HCT116 (cell line): Measurements from ENCODE around the gene CSF2RB.

ENCODE experiments used
- CBX3 ChIP-seq: IDR thresholded peaks from 2 replicates; pipeline ENCODE4 v1.6.1; 2012; ENCODE audit warnings: low read depth
- CTCF ChIP-seq, 3 experiments: fragments of 200-600 bp in 1 of 3; sonication (generic) in 1 of 3; IDR thresholded peaks in 2 of 3; conservative IDR thresholded peaks in 1 of 3; 2 replicates each; pipeline ENCODE4 v1.5.1; 2012 to 2017; ENCODE audit warnings: low read depth in 2 of 3, low read length in 2 of 3, antibody characterized with exemption in 1 of 3, borderline replicate concordance in 1 of 3, control low read depth in 1 of 3, mild to moderate bottlenecking in 1 of 3, mixed read lengths in 1 of 3, mixed run types in 1 of 3, moderate library complexity in 1 of 3; ENCODE audit not compliant: insufficient read depth in 1 of 3
- POLR2AphosphoS5 ChIP-seq: IDR thresholded peaks from 2 replicates; pipeline ENCODE4 v1.6.1; 2011; ENCODE audit warnings: mild to moderate bottlenecking, low read depth, low read length, moderate library complexity

GRCh38 chr22:36933629-36934417, 20.4 kb downstream of the CSF2RB start:
- TF ChIP-seq POLR2AphosphoS5 (no peak), CTCF (IDR thresholded peaks at IDR 0.05 in 2 of 3, conservative IDR thresholded peaks at IDR 0.05 in 1 of 3; ENCODE audit: borderline replicate concordance in 1 of 3, insufficient read depth in 1 of 3, low read depth in 2 of 3, low read length in 2 of 3) (no peak), CBX3 (no peak)
